ENCODE results near the gene LRBA. TPM values are rescaled to one million over a fixed set of nuclear protein-coding genes. Genes with fewer than 3 reads are reported as not detected.

LRBA gene
- total RNA-seq, 2 donors from 2014 or later = 30.9 to 33.7 TPM

DNA sequence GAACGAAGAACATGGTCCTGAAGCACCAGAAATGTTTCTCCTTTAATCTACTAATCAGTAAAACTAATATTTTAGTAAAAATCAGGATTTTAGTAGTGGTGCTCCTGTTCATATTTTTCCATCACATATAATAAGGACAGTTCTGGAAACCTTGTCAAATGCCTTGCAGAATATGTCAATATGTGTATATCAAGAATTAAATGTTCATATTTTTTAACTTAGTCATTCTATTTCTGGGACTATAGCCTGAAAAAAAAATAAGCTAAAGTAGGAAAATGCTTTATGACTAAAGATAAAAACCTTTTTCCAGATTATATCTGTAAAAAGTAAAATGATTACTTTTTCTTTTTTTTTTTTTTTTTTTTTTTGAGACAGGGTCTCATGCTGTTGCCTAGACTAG is 368.1 kb downstream of the LRBA start:
- Histone ChIP-seq H3K36me3 (no peaks in the 10 kb centered on the region), H3K4me1 (ENCODE audit: control insufficient read depth in 1 of 2, low read depth in 2 of 2) (no peaks in the 10 kb centered on the region), H3K27ac (no peak overlapping the region), H3K27me3 (replicated peaks; ENCODE audit: insufficient read depth) (no peaks in the 10 kb centered on the region), H3K9me3 (no peaks in the 10 kb centered on the region), H3K4me3 (no peak overlapping the region)
- no peak for ATAC-seq (ENCODE audit: insufficient number of reproducible peaks, low FRiP score, low read depth)
- DNase-seq (ENCODE audit: low spot score) = no peak
- TF ChIP-seq, protein P1, sequence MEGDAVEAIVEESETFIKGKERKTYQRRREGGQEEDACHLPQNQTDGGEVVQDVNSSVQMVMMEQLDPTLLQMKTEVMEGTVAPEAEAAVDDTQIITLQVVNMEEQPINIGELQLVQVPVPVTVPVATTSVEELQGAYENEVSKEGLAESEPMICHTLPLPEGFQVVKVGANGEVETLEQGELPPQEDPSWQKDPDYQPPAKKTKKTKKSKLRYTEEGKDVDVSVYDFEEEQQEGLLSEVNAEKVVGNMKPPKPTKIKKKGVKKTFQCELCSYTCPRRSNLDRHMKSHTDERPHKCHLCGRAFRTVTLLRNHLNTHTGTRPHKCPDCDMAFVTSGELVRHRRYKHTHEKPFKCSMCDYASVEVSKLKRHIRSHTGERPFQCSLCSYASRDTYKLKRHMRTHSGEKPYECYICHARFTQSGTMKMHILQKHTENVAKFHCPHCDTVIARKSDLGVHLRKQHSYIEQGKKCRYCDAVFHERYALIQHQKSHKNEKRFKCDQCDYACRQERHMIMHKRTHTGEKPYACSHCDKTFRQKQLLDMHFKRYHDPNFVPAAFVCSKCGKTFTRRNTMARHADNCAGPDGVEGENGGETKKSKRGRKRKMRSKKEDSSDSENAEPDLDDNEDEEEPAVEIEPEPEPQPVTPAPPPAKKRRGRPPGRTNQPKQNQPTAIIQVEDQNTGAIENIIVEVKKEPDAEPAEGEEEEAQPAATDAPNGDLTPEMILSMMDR (IDR thresholded peaks at IDR 0.05) = no peak

DNA sequence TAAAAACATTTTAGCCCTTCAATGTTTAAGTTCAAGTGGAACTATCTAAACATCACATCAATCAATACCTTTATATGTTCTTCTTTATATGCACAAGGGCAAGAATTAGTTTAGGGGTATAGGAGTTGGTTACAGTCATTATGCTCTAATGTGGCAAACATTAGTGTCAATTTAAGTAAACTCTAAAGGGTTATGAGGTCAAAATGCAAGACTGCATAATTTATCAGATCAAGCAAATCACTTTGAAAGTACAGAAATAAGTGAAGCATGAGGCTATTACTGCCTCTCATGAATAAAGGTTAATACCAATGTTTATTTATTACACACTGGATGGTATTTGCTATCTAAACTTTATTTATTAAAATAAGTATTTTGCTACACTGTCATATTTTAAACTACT is 373.5 kb downstream of the LRBA start:
- TF ChIP-seq, protein P1 (IDR thresholded peaks at IDR 0.05) = no peak
- no peak overlapping the region for H3K4me3 ChIP-seq
- no peaks in the 10 kb centered on the region for H3K36me3 ChIP-seq
- H3K4me1 ChIP-seq (ENCODE audit: control insufficient read depth in 1 of 2, low read depth in 2 of 2) = no peaks in the 10 kb centered on the region
- DNase-seq (ENCODE audit: low spot score) (no peak), ATAC-seq (ENCODE audit: insufficient number of reproducible peaks, low FRiP score, low read depth) (no peak)
- no peak overlapping the region for H3K27ac ChIP-seq
- no peaks in the 10 kb centered on the region for H3K27me3 ChIP-seq (replicated peaks; ENCODE audit: insufficient read depth)
- H3K9me3 ChIP-seq = no peaks in the 10 kb centered on the region

- Histone ChIP-seq H3K27ac (no peak overlapping the region), H3K9me3 (no peaks in the 10 kb centered on the region), H3K4me3 (no peak overlapping the region), H3K27me3 (replicated peaks; ENCODE audit: insufficient read depth) (no peaks in the 10 kb centered on the region), H3K4me1 (ENCODE audit: control insufficient read depth in 1 of 2, low read depth in 2 of 2) (no peaks in the 10 kb centered on the region), H3K36me3 (no peaks in the 10 kb centered on the region)
- DNase-seq (ENCODE audit: low spot score) (no peak), ATAC-seq (ENCODE audit: insufficient number of reproducible peaks, low FRiP score, low read depth) (no peak)
- TF ChIP-seq, protein P1 (IDR thresholded peaks at IDR 0.05) = no peak
Observed at GRCh38 chr4:150632639-150633038, 382.4 kb downstream of the LRBA start.

DNA sequence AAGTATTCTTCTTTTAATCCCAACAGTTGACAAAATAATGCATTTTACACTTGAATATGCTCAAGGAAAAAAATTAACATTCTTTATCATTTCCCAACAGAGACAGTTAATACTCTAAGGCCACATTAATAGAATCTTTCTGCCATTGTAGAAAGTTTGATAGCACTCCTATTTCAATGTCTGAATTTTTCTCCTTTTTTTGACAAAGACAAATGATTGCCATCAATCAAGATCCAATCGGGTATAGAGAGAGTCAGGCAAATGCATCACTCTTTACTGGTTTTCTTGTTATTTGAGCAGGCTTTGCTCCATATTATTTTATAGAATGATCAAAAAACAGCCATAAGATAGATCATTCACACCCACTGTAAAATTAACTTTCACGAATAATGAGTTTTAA is 387.0 kb downstream of the LRBA start:
- Histone ChIP-seq H3K4me3 (no peak overlapping the region), H3K36me3 (no peaks in the 10 kb centered on the region), H3K27ac (no peak overlapping the region), H3K9me3 (no peaks in the 10 kb centered on the region), H3K27me3 (replicated peaks; ENCODE audit: insufficient read depth) (no peaks in the 10 kb centered on the region), H3K4me1 (ENCODE audit: control insufficient read depth in 1 of 2, low read depth in 2 of 2) (no peaks in the 10 kb centered on the region)
- no peak for ATAC-seq (ENCODE audit: insufficient number of reproducible peaks, low FRiP score, low read depth)
- TF ChIP-seq, protein P1 (IDR thresholded peaks at IDR 0.05) = no peak
- DNase-seq (ENCODE audit: low spot score) = no peak

DNA sequence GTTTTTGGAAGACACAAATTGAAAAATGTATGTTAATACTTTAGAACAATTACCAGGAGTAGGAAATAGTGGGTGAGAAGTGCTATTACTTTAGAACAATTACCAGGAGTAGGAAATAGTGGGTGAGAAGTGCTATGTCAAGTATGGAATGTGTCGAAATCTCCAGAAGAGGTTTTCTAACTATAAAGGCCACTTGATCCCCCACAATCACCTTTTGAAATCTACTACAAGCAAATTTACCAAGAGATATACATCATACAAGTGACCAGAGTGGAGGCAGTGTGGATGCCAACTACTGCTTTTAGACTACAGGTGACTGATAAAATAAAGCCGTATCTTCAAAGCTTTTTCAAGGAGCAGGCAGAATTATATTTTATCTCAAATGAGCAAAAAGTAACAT is 390.1 kb downstream of the LRBA start:
- DNase-seq (ENCODE audit: low spot score) = no peak
- no peak overlapping the region for H3K4me3 ChIP-seq

More for the DNA sequence above, 390.1 kb downstream of the LRBA start:
- Histone ChIP-seq H3K9me3 (no peaks in the 10 kb centered on the region), H3K27me3 (replicated peaks; ENCODE audit: insufficient read depth) (no peaks in the 10 kb centered on the region), H3K4me1 (ENCODE audit: control insufficient read depth in 1 of 2, low read depth in 2 of 2) (no peaks in the 10 kb centered on the region), H3K36me3 (no peaks in the 10 kb centered on the region), H3K27ac (no peak overlapping the region)
- TF ChIP-seq, protein P1 (IDR thresholded peaks at IDR 0.05) = no peak
- no peak for ATAC-seq (ENCODE audit: insufficient number of reproducible peaks, low FRiP score, low read depth)

Data from thoracic aorta (tissue), 2 donors.